Hepatocyte (in vitro differentiated cells): ENCODE results near the gene ADAMTS2. TPM values are rescaled to one million over a fixed set of nuclear protein-coding genes. Genes with fewer than 3 reads are reported as not detected.
A peak's percentile ranks its signal among the peaks of the same experiment; 100 is the strongest.

Experiments used
- DNase-seq: peaks from one replicate; pipeline ENCODE4 v3.0.0-alpha.2; 2016; ENCODE audit warnings: low spot score
- H2AFZ ChIP-seq: fragments of 200-600 bp; sonication (generic); 2 replicates; pipeline ENCODE4 v1.6.0; 2016; ENCODE audit warnings: antibody characterized with exemption, mild to moderate bottlenecking
- H3K27ac ChIP-seq: fragments of 200-600 bp; sonication (generic); 2 replicates; pipeline ENCODE4 v1.5.1; 2016; ENCODE audit warnings: mild to moderate bottlenecking
- H3K27me3 ChIP-seq: fragments of 200-600 bp; sonication (generic); 2 replicates; pipeline ENCODE4 v1.6.1; 2016
- H3K36me3 ChIP-seq: fragments of 200-600 bp; sonication (generic); replicated peaks from 2 replicates; pipeline ENCODE4 v1.5.1; 2016; ENCODE audit warnings: low read depth; ENCODE audit not compliant: insufficient read depth
- H3K4me1 ChIP-seq: fragments of 200-600 bp; sonication (generic); 2 replicates; pipeline ENCODE4 v1.5.1; 2016; ENCODE audit warnings: mild to moderate bottlenecking, moderate library complexity; ENCODE audit not compliant: insufficient read depth
- H3K4me2 ChIP-seq: fragments of 200-600 bp; sonication (generic); 2 replicates; pipeline ENCODE4 v1.6.0; 2016
- H3K4me3 ChIP-seq: fragments of 200-600 bp; sonication (generic); 2 replicates; pipeline ENCODE4 v1.5.1; 2016; ENCODE audit warnings: mild to moderate bottlenecking
- H3K79me2 ChIP-seq: fragments of 200-600 bp; sonication (generic); 2 replicates; pipeline ENCODE4 v1.6.0; 2017; ENCODE audit warnings: mild to moderate bottlenecking
- H3K9me2 ChIP-seq: fragments of 200-600 bp; sonication (generic); replicated peaks from 2 replicates; pipeline ENCODE4 v1.6.0; 2017; ENCODE audit warnings: mild to moderate bottlenecking; ENCODE audit not compliant: insufficient read depth
- H3K9me3 ChIP-seq: fragments of 200-600 bp; sonication (generic); 2 replicates; pipeline ENCODE4 v1.5.1; 2016; ENCODE audit warnings: low read depth, mild to moderate bottlenecking
- H4K20me1 ChIP-seq: fragments of 200-600 bp; sonication (generic); 2 replicates; pipeline ENCODE4 v1.6.0; 2016; ENCODE audit warnings: mild to moderate bottlenecking; ENCODE audit not compliant: insufficient read depth, poor library complexity, severe bottlenecking
- CTCF ChIP-seq: fragments of 200-600 bp; sonication (generic); IDR thresholded peaks from 2 replicates; pipeline ENCODE4 v1.5.1; 2016; ENCODE audit warnings: antibody characterized with exemption, mild to moderate bottlenecking; ENCODE audit not compliant: poor library complexity
- EZH2 ChIP-seq: fragments of 200-600 bp; sonication (generic); IDR thresholded peaks from 2 replicates; pipeline ENCODE4 v1.6.1; 2016; ENCODE audit warnings: antibody characterized with exemption, mild to moderate bottlenecking, borderline replicate concordance
- EZH2phosphoT487 ChIP-seq: fragments of 200-600 bp; sonication (generic); IDR thresholded peaks from one replicate; pipeline ENCODE4 v1.6.1; 2018; ENCODE audit warnings: antibody characterized with exemption, mild to moderate bottlenecking, low read depth, moderate library complexity; ENCODE audit not compliant: unreplicated experiment, severe bottlenecking
- WGBS: methylation state at CpG from one replicate; pipeline ENCODE4 v1.1.6; 2016; ENCODE audit warnings: low lambda C conversion rate; ENCODE audit errors: missing lambda C conversion rate; 5-methylcytosine and 5-hydroxymethylcytosine counted together
- polyA plus RNA-seq: library from polyadenylated mRNA; unstranded; fragments of >200 nt; fragmentation: Nextera tagmentation; extraction: Ambion mirVana; gene quantifications from 2 replicates; pipeline ENCODE4 v1.2.1, GENCODE V29; 2016
- total RNA-seq: library from RNA; depleted of rRNA; stranded (reverse); fragments of >200 nt; gene quantifications from 2 replicates; pipeline ENCODE4 v1.2.3, GENCODE V29; 2014

ADAMTS2 gene
- total and polyA plus RNA-seq, 2 experiments from 2014 or later: 55.4 to 78.8 TPM

DNA sequence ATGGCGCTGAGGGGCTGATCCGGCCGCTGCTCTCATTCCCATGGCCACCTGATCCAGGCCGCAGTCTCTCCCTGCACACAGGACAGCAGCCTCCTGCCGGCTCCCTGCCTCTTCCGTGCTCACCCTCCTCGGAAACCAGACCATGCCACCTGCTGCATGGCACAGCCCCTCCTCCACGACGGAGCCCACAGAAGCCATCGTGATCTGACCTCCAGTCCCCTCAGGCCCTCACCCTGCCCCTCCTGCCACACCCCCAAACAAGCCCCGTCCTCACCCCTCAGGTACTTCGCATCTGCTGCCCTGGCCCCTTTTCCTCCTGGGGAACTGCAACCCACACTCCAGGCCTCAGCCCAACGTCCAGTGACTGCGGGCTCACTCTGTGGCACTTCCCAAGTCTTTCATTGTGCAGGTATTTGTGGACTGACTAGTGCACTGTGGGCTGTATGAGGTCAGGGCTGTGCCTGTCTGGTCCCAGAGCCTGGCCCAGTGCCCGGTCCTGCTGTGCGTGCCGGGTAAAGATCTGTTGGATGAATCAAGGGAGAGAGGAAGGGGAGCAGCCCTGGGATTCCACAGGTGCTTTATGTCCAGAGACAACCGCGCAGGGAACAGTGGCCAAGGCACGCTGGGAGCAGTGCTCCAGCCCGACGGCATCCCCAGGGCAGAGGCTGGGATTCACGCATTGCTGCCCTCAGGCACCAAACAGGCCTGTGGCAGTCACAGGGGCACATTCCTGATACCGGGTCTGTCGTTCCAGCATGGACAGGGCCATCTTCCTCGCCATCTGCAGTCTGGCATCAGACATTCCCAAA, 86.1 kb downstream of the ADAMTS2 start:
- no peaks in the 10 kb centered on the region for H3K36me3 ChIP-seq
- 86% methylated on average over 20 of the region's 26 CpGs for WGBS
- no peaks in the 10 kb centered on the region for H3K27me3 ChIP-seq
- H3K9me3 ChIP-seq: no peaks in the 10 kb centered on the region
- peaks cover 4% of the 10 kb centered on the region for H3K4me1 ChIP-seq
- no peak overlapping the region for H3K4me3 ChIP-seq
- peak; percentile 41 for DNase-seq
- no peak for TF ChIP-seq EZH2
- no peak for TF ChIP-seq CTCF
- TF ChIP-seq EZH2phosphoT487: no peak
- H2AFZ ChIP-seq: no peak overlapping the region
- H4K20me1 ChIP-seq: no peaks in the 10 kb centered on the region
- no peaks in the 10 kb centered on the region for H3K79me2 ChIP-seq
- no peaks in the 10 kb centered on the region for H3K9me2 ChIP-seq
- H3K27ac ChIP-seq: no peak overlapping the region
- H3K4me2 ChIP-seq: no peak overlapping the region

DNA sequence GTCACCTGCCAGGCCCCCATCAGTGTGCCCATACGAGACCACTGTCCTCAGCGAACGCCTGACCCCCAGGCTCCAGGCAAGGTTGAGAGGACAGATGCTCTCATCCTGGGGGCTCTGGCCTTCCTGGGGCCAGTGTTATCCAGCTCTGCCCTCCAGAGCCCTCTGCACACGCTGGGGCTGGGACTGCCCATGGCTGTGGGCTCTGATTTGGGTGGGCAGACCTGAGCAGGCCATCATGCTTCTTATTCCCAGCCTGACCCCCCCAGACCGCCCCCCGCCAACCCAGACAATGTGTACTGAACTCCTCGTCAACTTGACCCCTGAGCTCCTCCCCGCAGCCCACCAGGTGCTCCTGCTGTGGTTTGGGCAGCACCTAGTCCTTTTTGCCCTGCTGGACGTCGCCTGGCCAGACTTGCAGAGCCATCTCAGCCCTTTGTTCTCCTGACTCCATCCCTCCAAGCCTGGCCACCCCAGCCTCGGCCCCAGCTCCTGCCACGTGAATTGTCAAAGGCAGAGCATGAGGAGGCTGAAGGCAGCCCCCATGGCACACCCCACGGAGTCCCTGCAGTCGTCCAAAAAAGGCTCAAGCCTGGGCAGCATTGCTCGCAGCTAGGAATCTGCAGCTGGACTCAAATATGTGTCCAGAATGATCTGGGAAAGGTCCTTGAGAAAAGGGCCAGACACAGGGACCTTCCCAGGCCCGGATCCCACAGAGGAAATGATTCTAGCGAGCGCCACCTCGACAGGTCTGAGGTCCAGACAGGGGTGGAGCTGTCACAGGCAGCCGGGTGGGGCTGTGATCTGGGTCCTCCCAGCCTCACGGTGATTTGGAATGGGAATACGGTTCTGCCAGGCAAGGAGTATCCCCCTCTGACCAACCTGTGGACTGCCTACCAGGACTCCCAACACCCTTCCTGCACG, 87.0 kb downstream of the ADAMTS2 start:
- Histone ChIP-seq H3K4me3 (no peak overlapping the region), H3K36me3 (no peaks in the 10 kb centered on the region), H3K4me2 (no peak overlapping the region), H2AFZ (no peak overlapping the region), H3K27me3 (no peaks in the 10 kb centered on the region), H4K20me1 (no peaks in the 10 kb centered on the region), H3K9me2 (no peaks in the 10 kb centered on the region), H3K4me1 (peaks cover 4% of the 10 kb centered on the region), H3K9me3 (no peaks in the 10 kb centered on the region), H3K79me2 (no peaks in the 10 kb centered on the region), H3K27ac (no peak overlapping the region)
- TF ChIP-seq CTCF (no peak), EZH2 (no peak), EZH2phosphoT487 (no peak)
- no peak for DNase-seq
- 85% methylated on average over 23 of the region's 23 CpGs for WGBS

- no peaks in the 10 kb centered on the region for H3K36me3 ChIP-seq
- no peaks in the 10 kb centered on the region for H3K27me3 ChIP-seq
- H2AFZ ChIP-seq: no peak overlapping the region
- no peaks in the 10 kb centered on the region for H3K9me3 ChIP-seq
- H3K4me1 ChIP-seq: peaks cover 4% of the 10 kb centered on the region
- no peak overlapping the region for H3K4me3 ChIP-seq
- H3K9me2 ChIP-seq: no peaks in the 10 kb centered on the region
- H3K79me2 ChIP-seq: no peaks in the 10 kb centered on the region
- TF ChIP-seq CTCF: no peak
- TF ChIP-seq EZH2phosphoT487: no peak
- TF ChIP-seq EZH2: no peak
- WGBS: 91% methylated on average over 29 of the region's 29 CpGs
- no peak overlapping the region for H3K4me2 ChIP-seq
- H3K27ac ChIP-seq: no peak overlapping the region
- DNase-seq: no peak
- no peaks in the 10 kb centered on the region for H4K20me1 ChIP-seq
Observed at GRCh38 chr5:179257176-179257682, 88.0 kb downstream of the ADAMTS2 start.
